PC-9 (cell line): ENCODE data around the gene PRF1. TPM values are rescaled to one million over a fixed set of nuclear protein-coding genes. Genes with fewer than 3 reads are reported as not detected.

Source experiments
- BruUV-seq: library from RNA; stranded (reverse); fragments of 400-500 nt; replicated peaks from 2 replicates; lab custom pipeline; 2021; lab: Mats Ljungman, UMichigan
- CTCF ChIA-PET: fragments of 300-600 bp; sonication (Branson Sonifier 250); formaldehyde crosslinking; loops from one replicate; lab custom pipeline; 2022; ENCODE audit warnings: antibody characterized with exemption; lab: Charles Lee
- POLR2A ChIA-PET: fragments of 300-600 bp; sonication (Branson Sonifier 250); formaldehyde crosslinking; loops from one replicate; lab custom pipeline; 2022; ENCODE audit warnings: antibody characterized with exemption; ENCODE audit not compliant: unreplicated experiment; lab: Charles Lee
- DNase-seq, 2 experiments: peaks; one replicate each; pipeline versions ENCODE4 v3.0.0 to v3.0.0-alpha.2; 2015 to 2022; ENCODE audit warnings: mixed read lengths in 1 of 2
- H2AFZ ChIP-seq: fragments of 200-600 bp; sonication (generic); 2 replicates; pipeline ENCODE4 v1.8.1; 2017; ENCODE audit warnings: antibody characterized with exemption
- H3F3A ChIP-seq: fragments of 200-600 bp; sonication (generic); 2 replicates; pipeline ENCODE4 v1.8.1; 2017; ENCODE audit warnings: antibody characterized with exemption, mild to moderate bottlenecking, low read depth; ENCODE audit not compliant: insufficient read depth
- H3K27ac ChIP-seq: fragments of 200-600 bp; sonication (generic); 2 replicates; pipeline ENCODE4 v1.6.1; 2016; ENCODE audit warnings: mixed run types
- H3K27me3 ChIP-seq: fragments of 200-600 bp; sonication (generic); 2 replicates; pipeline ENCODE4 v1.6.1; 2016; ENCODE audit warnings: low read depth, mixed run types; ENCODE audit not compliant: insufficient read depth
- H3K36me3 ChIP-seq: fragments of 200-600 bp; sonication (generic); 2 replicates; pipeline ENCODE4 v1.6.1; 2016; ENCODE audit warnings: low read depth, mixed run types
- H3K4me1 ChIP-seq: fragments of 200-600 bp; sonication (generic); replicated peaks from 2 replicates; pipeline ENCODE4 v1.6.1; 2016; ENCODE audit warnings: mixed run types; ENCODE audit not compliant: insufficient read depth
- H3K4me2 ChIP-seq: fragments of 200-600 bp; sonication (generic); 2 replicates; pipeline ENCODE4 v1.6.1; 2017; ENCODE audit warnings: mixed run types
- H3K4me3 ChIP-seq: fragments of 200-600 bp; sonication (generic); 2 replicates; pipeline ENCODE4 v1.6.1; 2016; ENCODE audit warnings: mixed run types
- H3K79me2 ChIP-seq: fragments of 200-600 bp; sonication (generic); 2 replicates; pipeline ENCODE4 v1.6.1; 2017; ENCODE audit warnings: low read depth, mixed run types
- H3K9me2 ChIP-seq: fragments of 200-600 bp; sonication (generic); 2 replicates; pipeline ENCODE4 v1.8.1; 2017; ENCODE audit warnings: mild to moderate bottlenecking; ENCODE audit not compliant: insufficient read depth
- H3K9me3 ChIP-seq: fragments of 200-600 bp; sonication (generic); 2 replicates; pipeline ENCODE4 v1.8.1; 2016; ENCODE audit warnings: low read depth; ENCODE audit not compliant: insufficient read depth
- H4K20me1 ChIP-seq: fragments of 200-600 bp; sonication (generic); 2 replicates; pipeline ENCODE4 v1.8.1; 2017; ENCODE audit not compliant: insufficient read depth
- CTCF ChIP-seq: fragments of 200-600 bp; sonication (generic); conservative IDR thresholded peaks from 2 replicates; pipeline ENCODE4 v1.6.1; 2017; ENCODE audit warnings: mixed run types, antibody characterized with exemption, mild to moderate bottlenecking, moderate library complexity
- EZH2 ChIP-seq: fragments of 200-600 bp; sonication (generic); IDR thresholded peaks from 2 replicates; pipeline ENCODE4 v1.8.0; 2017; ENCODE audit warnings: antibody characterized with exemption, low read depth
- intact Hi-C: fragments of 100-400 bp; cut with micrococcal nuclease; formaldehyde crosslinking; loops from one replicate; pipeline ENCODE4 v1.10.0; 2022; ENCODE audit not compliant: unreplicated experiment
- total RNA-seq: library from RNA; stranded (reverse); gene quantifications from 2 replicates; pipeline ENCODE4 v1.2.3, GENCODE V29; 2021

The PRF1 gene
- total RNA-seq, 1 experiment from 2014 or later: not detected

- Histone ChIP-seq H3K4me3 (no peak overlapping the region), H4K20me1 (no peaks in the 10 kb centered on the region), H3K36me3 (no peaks in the 10 kb centered on the region), H3K4me2 (no peak overlapping the region), H3F3A (no peaks in the 10 kb centered on the region), H3K9me2 (no peaks in the 10 kb centered on the region), H3K27ac (no peak overlapping the region), H3K4me1 (no peaks in the 10 kb centered on the region), H3K79me2 (no peaks in the 10 kb centered on the region), H3K9me3 (no peaks in the 10 kb centered on the region), H3K27me3 (peaks cover 37% of the 10 kb centered on the region), H2AFZ (no peak overlapping the region)
- TF ChIP-seq CTCF: no peak
- no peak for TF ChIP-seq EZH2
- ChIA-PET POLR2A (no interaction called here), CTCF (no interaction called here)
- BruUV-seq: no TSS peak
- intact Hi-C loops: no loop called here
- DNase-seq: no peak
Measured at GRCh38 chr10:70588859-70589570, 13.5 kb downstream of the PRF1 start.

- Histone ChIP-seq H3K4me1 (no peaks in the 10 kb centered on the region), H3K27ac (no peak overlapping the region), H2AFZ (no peak overlapping the region), H3K4me2 (no peak overlapping the region), H3K27me3 (peaks cover 37% of the 10 kb centered on the region), H3K9me2 (no peaks in the 10 kb centered on the region), H3K9me3 (no peaks in the 10 kb centered on the region), H3K79me2 (no peaks in the 10 kb centered on the region), H3F3A (no peaks in the 10 kb centered on the region), H3K4me3 (no peak overlapping the region), H3K36me3 (no peaks in the 10 kb centered on the region), H4K20me1 (no peaks in the 10 kb centered on the region)
- BruUV-seq: no TSS peak
- TF ChIP-seq EZH2: no peak
- TF ChIP-seq CTCF: no peak
- intact Hi-C loops: no loop called here
- no peak for DNase-seq
- ChIA-PET CTCF (no interaction called here), POLR2A (no interaction called here)
Measured at GRCh38 chr10:70588255-70588654, 14.3 kb downstream of the PRF1 start.

- no peaks in the 10 kb centered on the region for H4K20me1 ChIP-seq
- BruUV-seq: no TSS peak
- H3K9me2 ChIP-seq: no peaks in the 10 kb centered on the region
- intact Hi-C loops: no loop called here
- CTCF ChIA-PET: no interaction called here
- H2AFZ ChIP-seq: no peak overlapping the region
- no peak overlapping the region for H3K4me3 ChIP-seq
- H3K4me2 ChIP-seq: no peak overlapping the region
- H3K27me3 ChIP-seq: peaks cover 37% of the 10 kb centered on the region
- no peaks in the 10 kb centered on the region for H3K4me1 ChIP-seq
- no peaks in the 10 kb centered on the region for H3K9me3 ChIP-seq
- POLR2A ChIA-PET: interaction anchor here (0.6 kb wide), 1 partner anchor 388 kb away, joined by 4 read pairs; no protein-coding TSS in a partner anchor
- H3K27ac ChIP-seq: no peak overlapping the region
- DNase-seq: no peak
- H3F3A ChIP-seq: no peaks in the 10 kb centered on the region
- no peak for TF ChIP-seq CTCF
- TF ChIP-seq EZH2: no peak
- no peaks in the 10 kb centered on the region for H3K36me3 ChIP-seq
- no peaks in the 10 kb centered on the region for H3K79me2 ChIP-seq
Measured at GRCh38 chr10:70587045-70587658, 15.4 kb downstream of the PRF1 start.
